Ovary (tissue), 3 donors: ENCODE data around the gene ERG.

Experiments used
- EP300 ChIP-seq: sonication (generic); formaldehyde crosslinking; IDR thresholded peaks from one replicate; pipeline ENCODE4 v1.6.1; 2017; ENCODE audit warnings: antibody characterized with exemption
- POLR2A ChIP-seq: fragments of 450-650 bp; IDR thresholded peaks from one replicate; pipeline ENCODE4 v1.6.1; 2017; ENCODE audit warnings: antibody characterized with exemption, mild to moderate bottlenecking, moderate library complexity
- TF ChIP-seq, protein P1 (sequence below), 3 donors: fragments of 450-650 bp in 2 of 3; fragments of 200-600 bp in 1 of 3; IDR thresholded peaks; one replicate each; pipeline versions ENCODE4 v1.5.1 to v1.8.0; 2016 to 2022; ENCODE audit warnings: antibody characterized with exemption in 3 of 3, mild to moderate bottlenecking in 1 of 3
- donor health status: DM: no; HTN: no; CAD: no.

DNA sequence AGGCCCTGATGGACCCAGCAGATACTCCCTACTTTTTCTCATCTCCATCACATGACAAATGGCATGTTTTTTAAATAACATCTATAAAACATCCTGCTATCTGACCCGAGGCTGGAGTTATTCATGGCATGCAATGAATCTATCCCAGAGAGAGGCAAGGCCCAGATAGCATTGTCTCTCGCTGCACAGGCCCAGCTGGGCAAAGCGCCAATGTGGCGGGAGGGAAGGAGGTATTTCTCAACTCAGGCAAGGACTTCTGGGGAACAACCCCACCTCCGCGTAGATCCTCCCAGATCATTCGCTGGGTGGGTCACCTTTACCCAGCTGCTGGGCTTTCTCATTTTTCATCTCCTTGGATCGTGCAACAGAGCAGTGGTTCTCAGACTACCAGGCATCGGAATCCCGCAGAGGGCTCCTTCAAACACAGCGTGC is 59.8 kb downstream of the ERG start:
- TF ChIP-seq, protein P1, sequence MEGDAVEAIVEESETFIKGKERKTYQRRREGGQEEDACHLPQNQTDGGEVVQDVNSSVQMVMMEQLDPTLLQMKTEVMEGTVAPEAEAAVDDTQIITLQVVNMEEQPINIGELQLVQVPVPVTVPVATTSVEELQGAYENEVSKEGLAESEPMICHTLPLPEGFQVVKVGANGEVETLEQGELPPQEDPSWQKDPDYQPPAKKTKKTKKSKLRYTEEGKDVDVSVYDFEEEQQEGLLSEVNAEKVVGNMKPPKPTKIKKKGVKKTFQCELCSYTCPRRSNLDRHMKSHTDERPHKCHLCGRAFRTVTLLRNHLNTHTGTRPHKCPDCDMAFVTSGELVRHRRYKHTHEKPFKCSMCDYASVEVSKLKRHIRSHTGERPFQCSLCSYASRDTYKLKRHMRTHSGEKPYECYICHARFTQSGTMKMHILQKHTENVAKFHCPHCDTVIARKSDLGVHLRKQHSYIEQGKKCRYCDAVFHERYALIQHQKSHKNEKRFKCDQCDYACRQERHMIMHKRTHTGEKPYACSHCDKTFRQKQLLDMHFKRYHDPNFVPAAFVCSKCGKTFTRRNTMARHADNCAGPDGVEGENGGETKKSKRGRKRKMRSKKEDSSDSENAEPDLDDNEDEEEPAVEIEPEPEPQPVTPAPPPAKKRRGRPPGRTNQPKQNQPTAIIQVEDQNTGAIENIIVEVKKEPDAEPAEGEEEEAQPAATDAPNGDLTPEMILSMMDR (IDR thresholded peaks at IDR 0.05): no peak
- no peak for TF ChIP-seq EP300
- TF ChIP-seq POLR2A: no peak
